Effector CD4-positive, alpha-beta T cell (primary cell): ENCODE measurements around the gene BTRC.
A peak's percentile ranks its signal among the peaks of the same experiment; 100 is the strongest.
"Not testable (repeated sequence)": the region's sequence is repeated elsewhere in the genome, so short reads cannot be mapped to it uniquely, and the experiment has no call there.

Experiments used
- DNase-seq: peaks from one replicate; pipeline ENCODE4 v3.0.0-alpha.2; 2020

BTRC gene

GRCh38 chr10:101351017-101351416 lies 2.9 kb upstream of the BTRC start:
- no peak for DNase-seq

- DNase-seq = no peak
These were observed 2.5 kb upstream of the BTRC start for GRCh38 chr10:101351477-101351876.

GRCh38 chr10:101352857-101353256 lies 1.1 kb upstream of the BTRC start:
- DNase-seq = not testable (repeated sequence)

- peak; percentile 33 for DNase-seq
These were observed 535 bp downstream of the BTRC start for GRCh38 chr10:101354328-101355071.

GRCh38 chr10:101355072-101355706 lies 1.2 kb downstream of the BTRC start:
- DNase-seq = no peak

- no peak for DNase-seq
These were observed 2.2 kb downstream of the BTRC start for GRCh38 chr10:101356132-101356531.

GRCh38 chr10:101357958-101358357 lies 4.0 kb downstream of the BTRC start:
- no peak for DNase-seq

- DNase-seq = no peak
These were observed 4.8 kb downstream of the BTRC start for GRCh38 chr10:101358706-101359300.

- DNase-seq = not testable (repeated sequence)
These were observed 6.1 kb downstream of the BTRC start for GRCh38 chr10:101360090-101360489.

GRCh38 chr10:101360841-101361240 lies 6.9 kb downstream of the BTRC start:
- not testable (repeated sequence) for DNase-seq

GRCh38 chr10:101363850-101364400 lies 10.0 kb downstream of the BTRC start:
- DNase-seq = no peak

- no peak for DNase-seq
These were observed 10.8 kb downstream of the BTRC start for GRCh38 chr10:101364721-101365120.

GRCh38 chr10:101367569-101368453 lies 13.8 kb downstream of the BTRC start:
- no peak for DNase-seq

GRCh38 chr10:101373063-101373462 lies 19.1 kb downstream of the BTRC start:
- no peak for DNase-seq

GRCh38 chr10:101373993-101374392 lies 20.0 kb downstream of the BTRC start:
- DNase-seq = not testable (repeated sequence)

GRCh38 chr10:101375076-101375475 lies 21.1 kb downstream of the BTRC start:
- no peak for DNase-seq

GRCh38 chr10:101379663-101380352 lies 25.8 kb downstream of the BTRC start:
- no peak for DNase-seq

GRCh38 chr10:101380353-101381017 lies 26.5 kb downstream of the BTRC start:
- no peak for DNase-seq

- no peak for DNase-seq
These were observed 32.1 kb downstream of the BTRC start for GRCh38 chr10:101385866-101386658.

- DNase-seq = no peak
These were observed 32.8 kb downstream of the BTRC start for GRCh38 chr10:101386659-101387259.
